Liver (tissue), 9 donors: ENCODE data around the gene UAP1. TPM values are rescaled to one million over a fixed set of nuclear protein-coding genes. Genes with fewer than 3 reads are reported as not detected.

Experiments used
- DNase-seq: peaks from one replicate; pipeline ENCODE4 v3.0.0-alpha.2; 2017; ENCODE audit warnings: low spot score
- H3K27ac ChIP-seq, 2 donors: one replicate each; pipeline ENCODE4 v1.7.0; 2013; ENCODE audit warnings: inconsistent platforms in 2 of 2, low read length in 2 of 2, control low read depth in 1 of 2, low read depth in 1 of 2, mild to moderate bottlenecking in 1 of 2
- H3K27me3 ChIP-seq, 4 donors: one replicate each; pipeline versions ENCODE4 v1.6.1 to v1.7.0; 2013; ENCODE audit warnings: low read length in 3 of 4, inconsistent platforms in 1 of 4, mild to moderate bottlenecking in 1 of 4, moderate library complexity in 1 of 4; ENCODE audit not compliant: control insufficient read depth in 4 of 4, insufficient read depth in 4 of 4
- H3K36me3 ChIP-seq, 4 donors: one replicate each; pipeline versions ENCODE4 v1.6.1 to v1.7.0; 2013; ENCODE audit warnings: low read length in 3 of 4, mild to moderate bottlenecking in 3 of 4, low read depth in 1 of 4, moderate library complexity in 1 of 4; ENCODE audit not compliant: control insufficient read depth in 4 of 4, insufficient read depth in 3 of 4
- H3K4me1 ChIP-seq, 4 donors: one replicate each; pipeline versions ENCODE4 v1.6.1 to v1.7.0; 2013; ENCODE audit warnings: low read length in 3 of 4, mild to moderate bottlenecking in 3 of 4, moderate library complexity in 1 of 4; ENCODE audit not compliant: control insufficient read depth in 4 of 4, insufficient read depth in 4 of 4
- H3K4me3 ChIP-seq, 3 donors: one replicate each; pipeline versions ENCODE4 v1.6.1 to v1.7.0; 2013; ENCODE audit warnings: low read length in 3 of 3, control low read depth in 1 of 3, low read depth in 1 of 3, mild to moderate bottlenecking in 1 of 3
- H3K9ac ChIP-seq, 2 donors: one replicate each; pipeline ENCODE4 v1.7.0; 2013; ENCODE audit warnings: low read length in 2 of 2, mild to moderate bottlenecking in 2 of 2, moderate library complexity in 2 of 2, control low read depth in 1 of 2, low read depth in 1 of 2
- H3K9me3 ChIP-seq, 4 donors: one replicate each; pipeline versions ENCODE4 v1.6.1 to v1.7.0; 2013; ENCODE audit warnings: low read length in 3 of 4; ENCODE audit not compliant: control insufficient read depth in 4 of 4
- ATF3 ChIP-seq: IDR thresholded peaks from 2 replicates; pipeline ENCODE4 v1.6.1; 2016; ENCODE audit warnings: antibody characterized with exemption
- CTCF ChIP-seq: fragments of 150-350 bp; IDR thresholded peaks from 2 replicates; pipeline ENCODE4 v1.5.1; 2017; ENCODE audit warnings: improper control_type of control experiment, low read depth, low read length; ENCODE audit not compliant: missing input control
- EGR1 ChIP-seq, 2 donors: IDR thresholded peaks; 2 replicates each; pipeline ENCODE4 v1.6.1; 2016 to 2018; ENCODE audit warnings: antibody characterized with exemption in 2 of 2, low read depth in 2 of 2
- FOXA1 ChIP-seq: IDR thresholded peaks from 2 replicates; pipeline ENCODE4 v1.6.1; 2016; ENCODE audit warnings: antibody characterized with exemption
- FOXA2 ChIP-seq: IDR thresholded peaks from 2 replicates; pipeline ENCODE4 v1.6.1; 2016; ENCODE audit warnings: antibody characterized with exemption
- HNF4A ChIP-seq, 2 donors: conservative IDR thresholded peaks; 2 replicates each; pipeline ENCODE4 v1.6.1; 2016; ENCODE audit warnings: antibody characterized with exemption in 2 of 2, mild to moderate bottlenecking in 2 of 2
- RAD21 ChIP-seq, 2 donors: IDR thresholded peaks; 2 replicates each; pipeline ENCODE4 v1.6.1; 2016; ENCODE audit warnings: antibody characterized with exemption in 2 of 2, mild to moderate bottlenecking in 2 of 2
- SP1 ChIP-seq: IDR thresholded peaks from 2 replicates; pipeline ENCODE4 v1.6.1; 2018; ENCODE audit warnings: antibody characterized with exemption, mild to moderate bottlenecking
- YY1 ChIP-seq: IDR thresholded peaks from 2 replicates; pipeline ENCODE4 v1.6.1; 2016; ENCODE audit warnings: antibody characterized with exemption, mild to moderate bottlenecking
- WGBS: extraction: QIAGEN DNeasy Blood & Tissue Kit; methylation state at CpG from one replicate; pipeline ENCODE4 v1.1.7; 2013; 5-methylcytosine and 5-hydroxymethylcytosine counted together
- polyA plus RNA-seq, 2 donors: library from polyadenylated mRNA; stranded (reverse) in 1 of 2; unstranded in 1 of 2; fragments of 200-250 nt in 1 of 2; fragments of >200 nt in 1 of 2; fragmentation: Nextera tagmentation in 1 of 2; extraction: Ambion mirVana in 1 of 2; gene quantifications; one replicate each; pipeline versions ENCODE4 v1.2.1 to v1.2.3, GENCODE V29; 2013 to 2015
- total RNA-seq, 2 donors: library from RNA; depleted of rRNA; stranded (reverse); fragments of >200 nt; gene quantifications; one replicate each; pipeline ENCODE4 v1.2.3, GENCODE V29; 2014
- TF ChIP-seq, protein P1 (sequence below): IDR thresholded peaks from 2 replicates; pipeline ENCODE4 v1.6.1; 2016; ENCODE audit warnings: antibody characterized with exemption
- donor health status: healthy.
- donor health status: healthy.
- donor health status: healthy.
- donor health status: healthy.
- donor health status: healthy.

UAP1 gene
- total and polyA plus RNA-seq, 4 donors: 28.9 to 120 (median 51.7) TPM

DNA sequence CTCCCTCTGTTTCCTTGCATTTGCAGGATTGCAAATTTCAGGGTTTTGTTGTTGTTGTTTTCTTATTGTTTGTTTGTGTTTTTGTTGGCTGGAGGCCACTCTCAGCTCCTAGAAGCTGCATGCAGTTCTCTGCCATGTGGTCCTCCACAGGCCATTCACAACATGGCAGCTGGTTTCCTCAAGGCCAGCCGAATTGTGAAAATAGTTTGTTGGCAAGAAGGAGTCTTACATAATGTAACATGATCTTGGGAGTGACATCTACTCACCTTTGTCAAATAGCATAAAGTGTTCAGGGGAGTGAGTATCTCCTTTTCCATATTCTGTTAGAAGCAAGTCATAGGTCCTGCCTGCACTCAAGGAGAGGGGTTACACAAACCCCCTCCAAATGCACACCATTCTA lies 10.6 kb upstream of the UAP1 start:
- DNase-seq: no peak
- Histone ChIP-seq H3K27me3 (no peaks in the 10 kb centered on the region), H3K9ac (no peak overlapping the region), H3K9me3 (no peaks in the 10 kb centered on the region), H3K4me3 (no peak overlapping the region), H3K4me1 (peaks cover 1 to 20% (median 12%) of the 10 kb centered on the region in 4 donors), H3K27ac (no peak overlapping the region), H3K36me3 (no peaks in the 10 kb centered on the region)
- WGBS: 70% methylated on average over 1 of the region's 1 CpG
- TF ChIP-seq EGR1 (IDR thresholded peaks at IDR 0.05; ENCODE audit: low read depth in 2 of 2): no peak
- TF ChIP-seq, protein P1, sequence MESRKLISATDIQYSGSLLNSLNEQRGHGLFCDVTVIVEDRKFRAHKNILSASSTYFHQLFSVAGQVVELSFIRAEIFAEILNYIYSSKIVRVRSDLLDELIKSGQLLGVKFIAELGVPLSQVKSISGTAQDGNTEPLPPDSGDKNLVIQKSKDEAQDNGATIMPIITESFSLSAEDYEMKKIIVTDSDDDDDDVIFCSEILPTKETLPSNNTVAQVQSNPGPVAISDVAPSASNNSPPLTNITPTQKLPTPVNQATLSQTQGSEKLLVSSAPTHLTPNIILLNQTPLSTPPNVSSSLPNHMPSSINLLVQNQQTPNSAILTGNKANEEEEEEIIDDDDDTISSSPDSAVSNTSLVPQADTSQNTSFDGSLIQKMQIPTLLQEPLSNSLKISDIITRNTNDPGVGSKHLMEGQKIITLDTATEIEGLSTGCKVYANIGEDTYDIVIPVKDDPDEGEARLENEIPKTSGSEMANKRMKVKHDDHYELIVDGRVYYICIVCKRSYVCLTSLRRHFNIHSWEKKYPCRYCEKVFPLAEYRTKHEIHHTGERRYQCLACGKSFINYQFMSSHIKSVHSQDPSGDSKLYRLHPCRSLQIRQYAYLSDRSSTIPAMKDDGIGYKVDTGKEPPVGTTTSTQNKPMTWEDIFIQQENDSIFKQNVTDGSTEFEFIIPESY: no peak
- TF ChIP-seq RAD21 (IDR thresholded peaks at IDR 0.05): no peak
- no peak for TF ChIP-seq FOXA1
- TF ChIP-seq YY1: no peak

- peaks cover 1 to 20% (median 12%) of the 10 kb centered on the region in 4 donors for H3K4me1 ChIP-seq
- H3K36me3 ChIP-seq: no peaks in the 10 kb centered on the region
- no peaks in the 10 kb centered on the region for H3K27me3 ChIP-seq
- H3K9ac ChIP-seq: no peak overlapping the region
- no peak overlapping the region for H3K4me3 ChIP-seq
- no peak for TF ChIP-seq YY1
- no peak for TF ChIP-seq SP1
- TF ChIP-seq EGR1 (IDR thresholded peaks at IDR 0.05; ENCODE audit: low read depth in 2 of 2): no peak
- H3K27ac ChIP-seq: no peak overlapping the region
- no peaks in the 10 kb centered on the region for H3K9me3 ChIP-seq
- DNase-seq: no peak
- 82% methylated on average over 7 of the region's 7 CpGs for WGBS
Observed at GRCh38 chr1:162551969-162552683, 9.4 kb upstream of the UAP1 start.

DNA sequence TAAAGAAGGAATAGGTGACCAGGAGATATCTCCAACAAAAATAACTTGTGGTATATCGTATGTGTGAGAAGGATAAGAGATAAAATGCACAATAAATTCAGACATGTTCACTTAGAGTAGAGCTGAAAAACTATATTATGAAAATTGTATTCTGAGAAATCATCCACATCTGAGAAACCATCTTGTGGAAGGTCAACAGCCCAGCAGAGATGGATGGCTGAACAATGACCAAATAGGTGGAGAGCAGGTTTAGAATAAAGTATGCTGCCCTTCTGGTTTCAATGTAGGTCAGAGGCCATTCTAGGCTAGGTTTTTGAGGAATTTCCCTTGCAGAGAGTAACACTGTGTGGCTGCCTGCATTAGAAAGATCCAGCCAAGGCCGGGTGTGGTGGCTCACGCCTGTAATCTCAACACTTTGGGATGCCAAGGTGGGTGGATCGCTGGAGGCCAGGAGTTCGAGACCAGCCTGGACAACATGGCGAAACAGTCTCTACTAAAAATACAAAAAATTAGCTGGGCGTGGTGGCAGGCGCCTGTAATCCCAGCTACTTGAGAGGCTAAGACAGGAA lies 8.8 kb upstream of the UAP1 start:
- no peaks in the 10 kb centered on the region for H3K9me3 ChIP-seq
- 83% methylated on average over 8 of the region's 8 CpGs for WGBS
- H3K4me3 ChIP-seq: no peak overlapping the region
- no peaks in the 10 kb centered on the region for H3K36me3 ChIP-seq
- DNase-seq: no peak
- no peak overlapping the region for H3K27ac ChIP-seq
- peaks cover 1 to 20% (median 12%) of the 10 kb centered on the region in 4 donors for H3K4me1 ChIP-seq
- TF ChIP-seq YY1 (no peak), CTCF (no peak), FOXA1 (no peak), FOXA2 (no peak), HNF4A (conservative IDR thresholded peaks at IDR 0.05) (no peak), ATF3 (no peak)
- TF ChIP-seq, protein P1: no peak
- no peak overlapping the region for H3K9ac ChIP-seq
- H3K27me3 ChIP-seq: no peaks in the 10 kb centered on the region
